Measurements from ENCODE around the gene MBD5.

The MBD5 gene

GRCh38 chr2:148358375-148358774 lies 337.5 kb downstream of the MBD5 start:
- Mint-ChIP-seq H3K36me3 (ENCODE audit: low read depth) (peaks cover 6% of the 10 kb centered on the region), H3K27ac (no peak overlapping the region), H3K27me3 (no peaks in the 10 kb centered on the region), H3K4me1 (ENCODE audit: low read depth) (no peaks in the 10 kb centered on the region), H3K4me3 (no peak overlapping the region), H3K9me3 (peaks cover 28% of the 10 kb centered on the region)
- intact Hi-C loops (cut with micrococcal nuclease), result no loop called here

DNA sequence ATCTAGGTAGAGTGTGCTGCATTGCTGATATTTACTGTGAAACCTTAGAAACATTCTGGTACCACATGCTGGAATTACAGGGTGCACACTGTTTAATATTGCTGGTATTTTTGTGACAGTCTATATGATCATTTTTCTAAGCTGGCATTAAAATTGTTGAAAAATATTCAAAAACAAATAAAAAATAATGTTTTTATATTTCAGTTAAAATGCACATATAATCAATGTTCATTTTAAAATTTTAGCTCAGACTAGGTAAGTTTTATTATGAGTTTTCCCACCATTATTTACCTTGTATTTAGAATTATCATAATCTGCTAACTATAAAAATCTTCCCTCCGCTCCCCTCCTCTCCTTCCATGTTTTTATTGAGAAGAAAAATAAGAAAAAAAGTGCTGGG lies 339.8 kb downstream of the MBD5 start:
- Mint-ChIP-seq H3K27me3 (no peaks in the 10 kb centered on the region), H3K36me3 (ENCODE audit: low read depth) (no peaks in the 10 kb centered on the region), H3K9me3 (peaks cover 43% of the 10 kb centered on the region), H3K4me3 (no peak overlapping the region), H3K27ac (no peak overlapping the region), H3K4me1 (ENCODE audit: low read depth) (no peaks in the 10 kb centered on the region)
- intact Hi-C loops (cut with micrococcal nuclease), result no loop called here

GRCh38 chr2:148362144-148362796 lies 341.4 kb downstream of the MBD5 start:
- Mint-ChIP-seq H3K36me3 (ENCODE audit: low read depth) (no peaks in the 10 kb centered on the region), H3K4me3 (no peak overlapping the region), H3K4me1 (ENCODE audit: low read depth) (no peaks in the 10 kb centered on the region), H3K27ac (no peak overlapping the region), H3K27me3 (no peaks in the 10 kb centered on the region), H3K9me3 (peaks cover 40% of the 10 kb centered on the region)
- intact Hi-C loops (cut with micrococcal nuclease), result no loop called here

DNA sequence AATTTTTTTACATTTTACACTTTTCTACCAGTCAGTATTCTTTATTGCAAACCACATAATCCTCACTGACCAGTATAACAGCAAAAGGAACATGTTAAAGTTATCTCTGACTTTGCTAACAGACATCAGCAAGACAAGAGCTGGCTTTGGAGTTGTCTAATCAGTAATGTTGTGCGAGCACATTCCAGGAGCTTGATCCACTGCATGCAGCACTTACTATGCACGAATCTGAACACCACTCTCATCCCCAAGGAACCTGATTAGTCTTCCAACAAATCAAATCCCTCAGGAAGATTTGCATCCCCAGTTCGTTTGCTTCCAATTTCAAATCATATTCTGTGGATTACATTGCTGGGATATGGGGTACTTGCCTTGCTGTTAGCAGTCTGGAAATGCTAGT lies 354.3 kb downstream of the MBD5 start:
- H3K4me3 Mint-ChIP-seq, result no peak overlapping the region
- H3K27me3 Mint-ChIP-seq, result no peaks in the 10 kb centered on the region
- no peaks in the 10 kb centered on the region for H3K9me3 Mint-ChIP-seq
- no peaks in the 10 kb centered on the region for H3K4me1 Mint-ChIP-seq (ENCODE audit: low read depth)
- intact Hi-C loops (cut with micrococcal nuclease), result no loop called here
- H3K27ac Mint-ChIP-seq, result no peak overlapping the region
- H3K36me3 Mint-ChIP-seq (ENCODE audit: low read depth), result no peaks in the 10 kb centered on the region

DNA sequence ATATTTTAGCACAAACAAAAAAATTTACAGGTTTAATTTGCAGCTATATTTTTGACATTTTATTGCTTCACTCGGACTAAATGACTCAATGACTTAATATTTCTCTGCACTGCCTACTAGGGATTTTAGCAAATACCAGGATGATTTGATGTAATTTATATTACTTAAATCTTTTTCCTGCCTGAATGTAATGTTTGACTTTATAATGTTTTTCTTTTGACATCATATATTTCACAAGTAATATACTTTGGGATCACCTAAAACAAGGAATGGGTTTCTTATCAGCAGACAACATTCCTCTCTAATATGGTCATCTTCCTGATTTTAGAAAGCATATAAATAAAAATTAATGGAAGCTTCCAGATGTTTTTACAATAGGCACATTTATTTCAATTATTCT lies 370.4 kb downstream of the MBD5 start:
- H3K4me1 Mint-ChIP-seq (ENCODE audit: low read depth), result no peaks in the 10 kb centered on the region
- H3K36me3 Mint-ChIP-seq (ENCODE audit: low read depth), result no peaks in the 10 kb centered on the region
- no peaks in the 10 kb centered on the region for H3K27me3 Mint-ChIP-seq
- intact Hi-C loops (cut with micrococcal nuclease), result no loop called here
- H3K4me3 Mint-ChIP-seq, result no peak overlapping the region
- H3K27ac Mint-ChIP-seq, result no peak overlapping the region
- no peaks in the 10 kb centered on the region for H3K9me3 Mint-ChIP-seq

DNA sequence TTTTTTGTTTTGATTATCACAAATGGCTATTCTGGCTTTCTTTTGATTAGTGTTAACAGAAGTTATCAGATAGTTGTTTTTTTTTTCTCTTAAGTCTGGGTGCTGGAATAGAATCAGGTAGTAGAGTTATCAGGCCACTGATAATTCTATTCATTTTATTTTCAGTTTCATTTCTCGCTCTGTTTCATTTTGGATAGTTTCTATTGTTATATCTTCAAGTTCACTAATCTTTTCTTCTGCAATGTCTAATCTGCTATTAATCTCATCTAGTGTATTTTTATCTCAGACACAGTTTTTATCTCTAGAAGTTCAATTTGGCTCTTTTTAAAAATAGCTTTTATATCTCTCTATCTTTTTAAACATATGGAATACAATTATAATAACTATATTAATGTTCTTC lies 381.9 kb downstream of the MBD5 start:
- no peak overlapping the region for H3K27ac Mint-ChIP-seq
- no peak overlapping the region for H3K4me3 Mint-ChIP-seq
- H3K4me1 Mint-ChIP-seq (ENCODE audit: low read depth), result no peaks in the 10 kb centered on the region
- intact Hi-C loops (cut with micrococcal nuclease), result no loop called here
- H3K27me3 Mint-ChIP-seq, result no peaks in the 10 kb centered on the region
- H3K9me3 Mint-ChIP-seq, result peaks cover 8% of the 10 kb centered on the region
- H3K36me3 Mint-ChIP-seq (ENCODE audit: low read depth), result no peaks in the 10 kb centered on the region

DNA sequence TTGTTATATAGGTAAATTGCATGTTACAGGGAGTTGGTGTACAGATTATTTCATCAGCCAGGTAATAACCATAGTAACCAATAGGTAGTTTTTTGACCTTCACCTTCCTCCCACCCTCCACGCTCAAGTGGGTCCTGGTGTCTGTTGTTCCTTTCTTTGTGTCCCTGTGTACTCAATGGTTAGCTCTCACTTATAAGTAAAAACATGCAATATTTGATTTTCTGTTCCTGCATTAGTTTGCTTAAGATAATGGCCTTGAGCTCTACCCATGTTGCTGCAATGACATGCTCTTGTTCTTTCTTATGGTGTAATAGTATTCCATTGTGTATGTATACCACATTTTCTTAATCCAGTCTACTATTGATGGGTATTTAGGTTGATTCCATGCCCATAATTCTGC lies 390.0 kb downstream of the MBD5 start:
- no peak overlapping the region for H3K27ac Mint-ChIP-seq
- H3K9me3 Mint-ChIP-seq, result peaks cover 38% of the 10 kb centered on the region
- no peaks in the 10 kb centered on the region for H3K36me3 Mint-ChIP-seq (ENCODE audit: low read depth)
- H3K4me1 Mint-ChIP-seq (ENCODE audit: low read depth), result no peaks in the 10 kb centered on the region
- intact Hi-C loops (cut with micrococcal nuclease), result no loop called here
- no peak overlapping the region for H3K4me3 Mint-ChIP-seq
- H3K27me3 Mint-ChIP-seq, result no peaks in the 10 kb centered on the region

DNA sequence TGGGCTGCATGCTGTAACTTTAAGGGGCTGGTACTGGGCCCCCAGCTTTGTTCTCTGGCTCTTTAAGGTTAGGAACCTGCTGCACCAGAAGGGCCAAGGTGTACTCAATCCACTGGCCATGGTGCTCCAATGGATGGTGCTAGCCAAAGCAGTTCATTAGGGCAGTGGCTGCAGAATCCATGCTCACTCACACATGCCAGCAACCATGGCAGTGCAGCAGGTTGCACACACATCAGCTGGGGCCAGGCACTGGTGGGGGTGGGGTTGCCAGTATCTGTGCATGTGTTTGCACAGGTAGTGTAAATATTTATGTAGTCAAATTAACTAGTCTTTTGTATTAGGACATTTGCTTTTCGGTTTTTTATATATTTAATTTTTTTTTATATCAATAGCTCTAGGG lies 395.4 kb downstream of the MBD5 start:
- Mint-ChIP-seq H3K9me3 (peaks cover 51% of the 10 kb centered on the region), H3K4me3 (no peak overlapping the region), H3K27me3 (no peaks in the 10 kb centered on the region), H3K27ac (no peak overlapping the region), H3K36me3 (ENCODE audit: low read depth) (no peaks in the 10 kb centered on the region), H3K4me1 (ENCODE audit: low read depth) (no peaks in the 10 kb centered on the region)
- intact Hi-C loops (cut with micrococcal nuclease), result no loop called here

DNA sequence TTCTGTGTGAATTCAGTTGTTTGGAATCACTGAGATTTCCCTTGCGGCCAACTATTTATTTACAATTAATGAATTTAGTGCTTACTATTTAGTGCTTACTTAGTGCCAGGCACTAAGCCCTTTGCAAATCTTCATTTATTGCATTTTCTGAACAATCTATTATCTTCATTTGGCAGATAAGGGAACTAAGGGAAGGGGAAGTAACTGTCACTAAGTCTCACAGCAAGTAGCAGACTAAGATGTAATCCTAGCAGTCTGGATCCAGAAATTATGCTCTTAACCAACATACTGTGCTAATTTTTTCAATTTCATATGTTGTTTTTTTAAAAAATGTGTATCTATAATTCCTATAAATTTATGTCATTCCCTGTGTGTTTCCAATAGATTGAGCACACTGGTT lies 409.2 kb downstream of the MBD5 start:
- Mint-ChIP-seq H3K4me3 (no peak overlapping the region), H3K9me3 (peaks cover 7% of the 10 kb centered on the region), H3K27ac (no peak overlapping the region), H3K4me1 (ENCODE audit: low read depth) (no peaks in the 10 kb centered on the region), H3K36me3 (ENCODE audit: low read depth) (no peaks in the 10 kb centered on the region), H3K27me3 (no peaks in the 10 kb centered on the region)
- intact Hi-C loops (cut with micrococcal nuclease), result no loop called here

- intact Hi-C loops (cut with micrococcal nuclease), result no loop called here
- Mint-ChIP-seq H3K4me3 (no peak overlapping the region), H3K4me1 (ENCODE audit: low read depth) (no peaks in the 10 kb centered on the region), H3K9me3 (no peaks in the 10 kb centered on the region), H3K27ac (no peak overlapping the region), H3K36me3 (ENCODE audit: low read depth) (no peaks in the 10 kb centered on the region), H3K27me3 (no peaks in the 10 kb centered on the region)
These were observed 427.0 kb downstream of the MBD5 start for GRCh38 chr2:148447877-148448276.

GRCh38 chr2:148450531-148450930 lies 429.6 kb downstream of the MBD5 start:
- intact Hi-C loops (cut with micrococcal nuclease), result no loop called here
- H3K4me3 Mint-ChIP-seq, result no peak overlapping the region
- no peaks in the 10 kb centered on the region for H3K4me1 Mint-ChIP-seq (ENCODE audit: low read depth)
- H3K27ac Mint-ChIP-seq, result no peak overlapping the region
- no peaks in the 10 kb centered on the region for H3K36me3 Mint-ChIP-seq (ENCODE audit: low read depth)
- H3K27me3 Mint-ChIP-seq, result no peaks in the 10 kb centered on the region
- no peaks in the 10 kb centered on the region for H3K9me3 Mint-ChIP-seq

DNA sequence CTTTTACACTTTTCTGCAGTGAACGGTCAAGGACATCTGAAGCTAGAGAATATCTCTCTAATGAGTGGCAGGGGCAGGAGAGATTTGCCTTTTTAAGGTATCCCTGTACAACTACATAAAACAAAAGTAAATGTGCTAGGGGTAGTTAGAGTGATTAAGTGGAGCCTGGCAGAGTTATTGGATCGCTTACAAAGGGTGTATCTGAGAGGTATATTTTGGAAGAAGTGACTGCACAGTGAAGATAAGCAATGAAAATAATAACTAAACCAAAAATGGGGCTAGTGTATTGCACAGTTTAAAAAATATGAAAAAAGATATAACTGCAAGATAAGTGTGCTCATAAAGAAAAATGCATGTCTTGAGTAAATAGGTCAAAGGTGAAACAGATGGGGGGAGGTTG lies 430.2 kb downstream of the MBD5 start:
- no peaks in the 10 kb centered on the region for H3K9me3 Mint-ChIP-seq
- H3K27ac Mint-ChIP-seq, result no peak overlapping the region
- intact Hi-C loops (cut with micrococcal nuclease), result no loop called here
- H3K4me1 Mint-ChIP-seq (ENCODE audit: low read depth), result no peaks in the 10 kb centered on the region
- H3K4me3 Mint-ChIP-seq, result no peak overlapping the region
- H3K36me3 Mint-ChIP-seq (ENCODE audit: low read depth), result no peaks in the 10 kb centered on the region
- no peaks in the 10 kb centered on the region for H3K27me3 Mint-ChIP-seq

DNA sequence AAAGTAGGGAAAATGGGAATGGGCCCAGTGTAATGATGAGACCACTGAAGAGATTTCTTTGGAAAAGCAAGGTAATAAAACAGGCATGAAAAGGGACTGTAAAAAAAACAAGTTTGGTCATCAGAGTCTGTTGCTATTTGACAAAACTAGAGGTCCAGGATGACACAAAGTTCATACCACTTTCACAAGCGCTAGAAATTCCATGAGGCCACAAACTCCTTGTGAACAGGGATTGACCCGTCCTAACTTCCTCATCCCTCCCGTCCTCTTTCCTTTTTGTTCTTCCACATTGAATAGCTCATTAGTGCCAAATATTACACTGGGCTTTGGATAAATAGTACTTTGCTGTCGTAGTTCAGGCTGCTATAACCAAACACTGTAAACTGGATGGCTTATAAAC lies 434.9 kb downstream of the MBD5 start:
- H3K27ac Mint-ChIP-seq, result no peak overlapping the region
- no peaks in the 10 kb centered on the region for H3K27me3 Mint-ChIP-seq
- intact Hi-C loops (cut with micrococcal nuclease), result no loop called here
- no peaks in the 10 kb centered on the region for H3K36me3 Mint-ChIP-seq (ENCODE audit: low read depth)
- no peak overlapping the region for H3K4me3 Mint-ChIP-seq
- H3K9me3 Mint-ChIP-seq, result no peaks in the 10 kb centered on the region
- H3K4me1 Mint-ChIP-seq (ENCODE audit: low read depth), result no peaks in the 10 kb centered on the region

DNA sequence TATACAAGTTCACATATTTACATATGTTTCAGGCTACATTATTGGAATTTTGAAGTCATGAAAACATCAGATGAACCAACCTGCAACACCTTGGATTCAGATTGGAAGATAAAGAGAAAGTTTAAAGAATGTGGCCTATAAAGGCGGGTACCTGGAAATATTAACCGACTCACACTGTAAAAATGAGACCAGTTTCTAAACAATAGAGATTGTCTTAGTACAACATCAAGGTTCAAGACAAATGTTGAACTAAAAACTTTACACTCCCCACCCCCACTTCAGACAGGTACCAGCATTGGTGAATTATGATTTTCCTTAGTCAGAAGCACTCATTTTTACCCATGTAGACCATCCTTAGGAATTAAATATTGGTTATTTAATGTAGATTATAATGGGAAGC lies 437.3 kb downstream of the MBD5 start:
- no peaks in the 10 kb centered on the region for H3K4me1 Mint-ChIP-seq (ENCODE audit: low read depth)
- no peaks in the 10 kb centered on the region for H3K9me3 Mint-ChIP-seq
- H3K36me3 Mint-ChIP-seq (ENCODE audit: low read depth), result no peaks in the 10 kb centered on the region
- H3K27me3 Mint-ChIP-seq, result no peaks in the 10 kb centered on the region
- no peak overlapping the region for H3K4me3 Mint-ChIP-seq
- intact Hi-C loops (cut with micrococcal nuclease), result no loop called here
- no peak overlapping the region for H3K27ac Mint-ChIP-seq

GRCh38 chr2:148459377-148459778 lies 438.5 kb downstream of the MBD5 start:
- Mint-ChIP-seq H3K4me3 (no peak overlapping the region), H3K4me1 (ENCODE audit: low read depth) (no peaks in the 10 kb centered on the region), H3K36me3 (ENCODE audit: low read depth) (no peaks in the 10 kb centered on the region), H3K27me3 (no peaks in the 10 kb centered on the region), H3K27ac (no peak overlapping the region), H3K9me3 (no peaks in the 10 kb centered on the region)
- intact Hi-C loops (cut with micrococcal nuclease), result no loop called here

Data from dendritic cell treated with granulocyte-macrophage colony-stimulating factor and Interleukin-4, amounts not matched to agents 40 ng/mL and 50 ng/mL, for 4 days (primary cell).